NCI-H526 treated with DMSO at 0.1 percent for 48 hours (cell line): ENCODE measurements around the gene TNIP1.

Source experiments
- DNase-seq: peaks from one replicate; lab custom pipeline; 2025; lab: John Stamatoyannopoulos, UW

TNIP1 gene

DNA sequence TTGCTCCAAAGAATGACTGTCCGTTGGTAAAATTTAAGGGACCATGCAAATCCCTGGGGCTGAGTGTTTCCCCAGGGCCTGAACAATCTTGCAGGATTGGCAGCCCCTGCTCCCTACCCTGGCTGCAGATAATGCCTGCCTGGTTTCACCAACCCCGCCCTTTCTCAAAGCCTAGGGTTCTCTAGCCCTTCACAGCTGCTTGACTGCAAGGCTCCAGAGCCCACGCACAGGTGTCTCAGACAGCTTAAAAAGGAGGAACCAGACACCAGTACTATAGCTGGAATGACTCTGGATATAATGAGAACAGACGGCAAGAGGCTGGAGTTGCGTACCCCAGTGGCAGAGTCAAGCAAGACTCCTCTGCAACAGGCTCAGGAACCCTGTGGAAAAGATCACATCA lies 25.2 kb upstream of the TNIP1 start:
- DNase-seq = no peak

DNA sequence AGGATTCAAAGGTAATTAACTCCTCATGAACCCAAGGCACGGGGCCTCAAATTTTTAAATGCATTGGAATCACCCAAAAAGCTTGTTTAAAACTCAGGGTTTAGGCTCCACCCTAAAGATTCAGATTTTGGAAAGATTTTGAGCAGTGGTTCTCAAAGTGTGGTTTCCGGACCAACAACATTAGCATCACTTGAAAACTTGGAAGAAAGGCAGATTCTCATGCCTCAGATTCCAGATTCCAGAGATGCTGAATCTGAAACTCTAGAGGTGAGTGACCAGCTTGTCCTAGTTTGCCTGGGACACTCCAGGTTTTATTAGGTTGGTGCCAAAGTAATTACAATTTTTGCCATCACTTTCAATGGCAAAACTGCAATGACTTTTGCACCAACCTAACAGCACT lies 24.7 kb upstream of the TNIP1 start:
- no peak for DNase-seq

DNA sequence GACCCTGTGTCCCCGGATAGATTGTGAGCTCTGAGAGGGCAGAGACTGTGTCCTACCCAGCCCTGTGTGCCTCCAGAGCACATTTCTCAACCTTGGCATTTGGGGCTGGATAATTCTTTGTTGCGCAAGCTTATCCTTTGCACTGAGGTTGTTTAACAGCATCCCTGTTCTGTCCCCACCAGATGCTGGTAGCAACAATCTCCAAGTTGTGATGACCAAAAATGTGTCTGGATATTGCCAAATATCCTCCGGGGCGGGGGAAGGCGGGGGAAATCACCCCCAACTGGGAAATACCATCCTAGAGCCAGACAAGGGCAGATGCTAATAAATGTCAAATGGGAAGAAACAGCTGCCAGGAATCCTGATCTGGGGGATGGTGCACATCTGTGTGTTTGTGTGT lies 24.0 kb upstream of the TNIP1 start:
- DNase-seq = no peak

DNA sequence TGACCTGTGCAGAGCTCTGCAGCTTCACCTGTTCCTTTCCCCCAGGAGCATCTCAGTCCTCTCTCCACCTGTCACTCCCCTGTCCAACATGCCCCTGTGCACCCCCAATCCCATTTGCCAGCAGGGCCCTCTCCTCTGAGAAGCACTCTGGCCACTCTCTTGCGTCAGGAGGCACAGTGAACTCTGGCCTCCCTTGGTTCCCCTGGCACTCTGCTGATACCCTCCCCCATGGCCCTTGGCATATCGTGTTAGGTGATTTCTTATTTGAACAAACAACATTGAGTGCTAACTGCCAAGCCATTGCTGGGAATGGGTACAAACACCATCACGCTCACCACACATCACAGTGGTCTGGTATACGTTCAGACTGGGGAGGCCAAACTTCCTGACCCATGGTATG lies 20.9 kb upstream of the TNIP1 start:
- DNase-seq = no peak

DNA sequence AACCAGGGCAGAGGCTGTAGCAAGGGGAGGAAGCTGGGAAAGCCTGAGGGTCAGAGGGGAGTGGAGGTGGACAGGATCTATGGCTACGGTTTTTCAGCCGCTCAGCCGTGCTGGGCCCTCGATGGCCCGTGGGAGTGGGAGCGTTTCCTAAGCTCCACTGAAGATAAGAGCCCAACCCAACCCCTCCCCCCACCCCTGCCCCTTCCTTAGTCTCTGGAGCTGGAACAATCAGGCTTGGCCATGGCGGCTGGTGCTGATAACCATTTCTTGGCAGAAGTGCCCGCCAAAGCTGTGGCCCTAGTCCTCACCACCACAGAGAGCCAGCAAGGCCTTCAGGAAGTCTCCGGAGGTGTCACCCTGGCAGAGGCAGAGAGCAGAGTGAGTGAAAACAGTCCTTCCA lies 20.3 kb upstream of the TNIP1 start:
- no peak for DNase-seq

DNA sequence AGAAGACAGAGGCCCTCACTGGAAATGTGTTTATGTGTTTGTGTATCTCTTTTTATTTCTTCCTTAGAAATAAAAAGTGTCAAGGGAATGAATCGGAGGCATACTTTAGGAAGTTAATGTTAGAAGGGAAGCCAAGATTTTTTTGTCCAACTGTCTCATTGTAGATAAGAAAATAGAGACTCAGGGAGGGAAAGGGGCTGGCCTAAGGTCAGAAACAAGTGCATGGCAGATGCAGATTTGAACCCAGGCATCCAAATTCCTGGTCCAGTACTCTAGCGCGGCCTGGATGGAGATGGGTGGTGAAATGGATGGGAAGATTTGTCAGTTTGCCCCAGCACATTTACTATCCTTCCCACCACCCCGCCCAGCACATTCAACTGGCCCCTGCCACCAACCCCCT lies 19.8 kb upstream of the TNIP1 start:
- DNase-seq = no peak

DNA sequence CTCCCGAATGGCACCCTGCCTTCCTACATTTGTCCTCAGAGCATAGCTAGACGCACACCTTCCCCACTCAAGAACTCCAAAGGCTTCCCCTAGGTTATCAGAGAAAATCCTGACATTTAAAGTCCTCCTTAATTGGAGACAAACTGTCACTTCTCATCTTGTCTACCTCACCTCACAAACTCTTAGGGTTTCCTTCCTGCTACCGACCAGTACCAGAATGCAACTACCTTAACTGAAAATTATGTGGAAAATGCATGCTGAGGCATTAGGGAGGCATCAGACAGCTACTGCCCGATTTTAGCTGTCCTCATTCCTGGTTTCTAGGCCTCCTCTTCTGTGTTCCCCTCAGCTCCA lies 17.9 kb upstream of the TNIP1 start:
- no peak for DNase-seq

DNA sequence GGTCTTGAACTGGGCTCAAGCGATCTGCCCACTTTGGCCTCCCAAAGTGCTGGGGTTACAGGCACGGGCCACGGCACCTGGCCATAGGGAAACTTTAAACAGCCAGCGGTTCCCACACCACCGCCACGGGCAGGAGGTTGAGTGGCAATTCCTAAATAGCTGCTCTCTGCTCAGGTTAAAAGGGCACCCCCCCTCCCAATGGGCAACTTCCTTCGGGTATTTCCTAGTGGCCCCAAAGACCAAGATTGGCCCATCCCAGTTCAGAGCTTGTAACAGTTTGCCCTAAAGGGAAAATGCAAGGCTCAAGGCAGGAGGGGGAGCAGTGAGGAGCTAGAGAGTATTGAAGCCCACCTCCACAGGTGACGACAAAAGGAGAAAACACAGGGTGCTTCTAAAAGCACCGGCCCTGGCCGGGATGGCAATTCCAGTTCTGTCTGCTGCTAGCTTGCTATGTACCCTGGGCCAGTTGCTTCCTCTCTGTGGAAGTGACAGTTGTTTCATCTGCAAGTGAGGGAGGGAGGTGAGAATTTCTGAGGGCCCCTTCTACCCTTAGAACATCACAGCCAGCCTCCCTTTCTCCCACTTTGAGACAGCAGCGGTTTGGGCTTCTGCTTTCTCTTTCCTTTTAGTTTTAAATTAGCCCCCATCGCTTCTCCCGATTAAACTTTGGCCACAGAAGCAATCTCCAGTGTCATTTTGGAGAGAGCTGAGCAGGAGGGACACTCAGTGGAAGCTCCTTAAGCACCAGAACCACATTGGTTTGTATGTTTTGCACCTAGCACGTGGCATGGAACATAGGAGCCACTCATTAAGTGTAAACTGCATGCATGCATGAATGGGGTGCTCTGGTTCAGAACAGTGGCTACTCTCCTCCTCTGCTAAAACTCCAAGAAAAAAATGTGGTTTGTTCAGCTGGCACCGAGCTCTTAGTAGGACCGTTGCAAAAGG lies 17.3 kb upstream of the TNIP1 start:
- DNase-seq = no peak

DNA sequence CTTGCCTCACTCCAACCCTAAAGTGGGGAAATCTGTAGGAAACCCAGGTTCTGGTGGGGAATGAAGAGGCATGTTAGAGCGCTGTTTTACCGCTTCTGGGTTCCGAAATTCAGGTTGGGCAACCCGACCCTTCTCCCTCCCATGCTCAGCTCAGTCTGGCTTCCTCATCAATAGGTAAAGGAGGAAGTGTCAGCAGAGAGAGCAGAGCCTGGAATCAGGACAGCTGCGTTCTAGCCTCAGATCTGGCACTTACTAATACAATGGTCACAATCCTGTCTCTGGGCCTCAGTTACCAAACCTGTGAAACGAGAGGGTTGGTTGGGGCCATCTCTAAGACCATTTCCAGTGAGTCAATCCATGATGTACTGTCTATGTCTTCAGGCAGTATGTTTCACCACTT lies 16.2 kb upstream of the TNIP1 start:
- DNase-seq = no peak

DNA sequence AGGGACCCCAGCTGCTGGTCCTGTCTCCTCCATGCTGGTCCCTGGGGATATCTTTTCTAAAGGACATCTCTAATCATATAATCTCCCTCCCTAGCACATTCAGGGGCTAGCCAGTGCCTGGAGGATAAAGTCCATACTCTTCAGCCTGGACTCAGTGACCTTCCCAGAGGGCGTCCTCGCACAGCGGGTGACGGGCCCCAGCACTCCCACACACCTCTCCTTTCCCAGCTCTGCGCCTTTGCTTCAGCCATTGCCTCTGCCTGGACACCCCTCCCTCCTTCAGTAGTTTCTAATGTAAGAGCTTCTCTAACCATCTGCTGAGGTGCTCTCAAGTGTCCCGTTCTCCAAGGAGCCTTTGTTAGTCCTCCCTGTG lies 15.2 kb upstream of the TNIP1 start:
- DNase-seq = no peak

DNA sequence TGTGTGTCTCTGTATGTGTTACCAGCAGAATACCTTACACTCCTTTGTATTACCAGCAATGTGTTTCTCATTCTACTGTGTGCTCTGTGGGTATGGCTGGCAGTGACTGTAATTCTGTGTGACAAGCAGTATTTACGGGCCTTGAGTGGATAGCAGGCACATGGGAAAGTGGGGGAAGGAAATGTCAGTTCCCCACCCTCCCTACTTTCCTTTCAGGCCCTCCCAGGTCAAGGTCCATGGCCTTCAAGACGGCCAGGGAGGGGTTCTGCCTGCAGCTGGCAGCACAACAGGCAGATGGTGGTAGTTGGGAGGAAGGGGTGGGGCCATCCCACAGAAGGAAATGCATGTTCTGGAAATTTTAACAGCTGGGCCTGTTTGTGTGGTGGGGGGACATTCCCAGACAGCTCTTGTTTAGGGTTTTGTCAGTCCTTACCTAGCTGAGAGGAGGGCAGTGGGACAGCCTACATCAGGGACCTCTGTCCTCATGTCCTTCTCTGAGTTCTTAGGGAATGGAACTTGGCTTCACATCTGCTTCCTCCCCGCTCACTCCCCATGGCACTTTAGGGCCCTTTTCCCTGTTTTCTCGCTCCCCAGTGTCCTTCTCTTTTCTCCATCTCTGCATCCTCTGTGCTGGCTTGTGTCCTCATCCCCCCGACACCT lies 14.6 kb upstream of the TNIP1 start:
- no peak for DNase-seq

DNA sequence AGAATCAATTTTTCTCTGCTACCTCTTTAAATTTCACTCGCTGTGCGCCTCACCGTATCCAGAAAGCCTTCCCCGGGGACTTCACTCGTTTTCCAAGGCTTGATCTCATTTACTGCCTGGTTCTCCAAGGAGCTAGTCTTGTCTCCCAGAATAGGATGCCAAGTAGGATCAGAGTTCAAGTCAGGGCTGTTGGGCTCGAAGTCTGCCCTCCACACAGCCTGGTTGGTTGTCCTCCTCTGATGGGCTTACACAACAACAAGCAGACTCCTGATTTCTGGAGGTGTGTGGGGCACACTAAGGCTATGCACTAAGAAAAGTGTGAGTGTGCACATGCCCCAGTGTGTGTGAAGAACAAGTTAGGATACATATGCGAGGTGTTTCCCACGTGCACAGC lies 14.0 kb upstream of the TNIP1 start:
- no peak for DNase-seq

DNA sequence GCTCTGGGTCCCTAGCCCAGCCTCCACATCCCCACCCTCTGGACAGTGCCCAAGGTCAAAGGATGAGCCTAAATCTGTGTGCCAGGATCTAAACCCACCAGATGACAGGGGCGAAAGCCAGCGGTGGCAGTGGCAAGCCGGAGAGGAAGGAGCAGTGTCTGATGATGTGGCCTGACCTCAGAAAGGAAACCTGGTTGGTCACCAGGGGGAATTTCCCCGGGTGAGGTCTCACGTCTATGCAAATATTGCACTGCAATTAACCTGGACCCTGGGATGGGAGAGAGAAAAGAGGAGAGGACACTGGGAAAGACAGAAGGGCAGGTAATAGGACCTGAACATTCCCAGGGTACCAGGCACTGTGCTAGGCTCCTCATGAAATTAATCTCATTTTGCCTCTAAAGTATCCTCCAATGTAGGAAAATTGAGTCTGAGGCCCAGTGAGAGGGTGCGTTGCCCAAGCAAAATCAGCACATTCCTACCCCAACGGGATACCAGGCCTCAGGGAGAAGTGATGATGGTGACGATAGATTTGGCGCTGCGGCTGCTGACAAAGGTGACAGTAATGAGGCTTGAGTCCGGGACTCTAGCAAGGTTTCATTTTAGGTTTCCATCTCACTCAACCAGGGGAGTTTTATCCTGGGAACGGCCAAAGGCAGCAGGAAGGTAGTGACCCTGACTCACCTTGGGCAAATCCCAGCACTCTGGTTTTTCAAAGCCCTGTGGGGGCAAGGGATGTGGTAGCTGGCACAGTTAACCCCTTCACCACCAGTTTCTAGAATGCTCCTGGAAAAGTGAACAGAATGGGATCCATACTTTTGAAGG lies 13.4 kb upstream of the TNIP1 start:
- no peak for DNase-seq

DNA sequence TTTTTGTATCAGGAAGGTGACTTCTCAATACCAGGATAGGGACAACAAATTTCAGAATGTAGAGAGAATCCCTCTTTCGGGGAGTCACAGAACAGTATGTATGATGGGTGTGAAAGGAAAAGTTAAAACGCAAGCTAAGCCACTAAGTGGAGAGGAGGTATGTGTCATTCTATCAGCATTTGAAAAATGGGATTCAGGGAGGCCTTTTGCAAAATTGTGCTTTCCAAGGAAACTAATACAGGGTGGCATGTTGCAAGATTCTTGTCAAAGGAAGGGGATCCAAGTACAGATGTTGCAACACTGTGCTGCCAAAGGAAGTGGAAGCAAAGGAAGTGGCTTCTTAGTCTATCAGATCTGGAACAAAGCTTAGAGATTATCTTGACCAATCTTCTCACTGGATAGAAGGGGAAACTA lies 12.6 kb upstream of the TNIP1 start:
- no peak for DNase-seq

DNA sequence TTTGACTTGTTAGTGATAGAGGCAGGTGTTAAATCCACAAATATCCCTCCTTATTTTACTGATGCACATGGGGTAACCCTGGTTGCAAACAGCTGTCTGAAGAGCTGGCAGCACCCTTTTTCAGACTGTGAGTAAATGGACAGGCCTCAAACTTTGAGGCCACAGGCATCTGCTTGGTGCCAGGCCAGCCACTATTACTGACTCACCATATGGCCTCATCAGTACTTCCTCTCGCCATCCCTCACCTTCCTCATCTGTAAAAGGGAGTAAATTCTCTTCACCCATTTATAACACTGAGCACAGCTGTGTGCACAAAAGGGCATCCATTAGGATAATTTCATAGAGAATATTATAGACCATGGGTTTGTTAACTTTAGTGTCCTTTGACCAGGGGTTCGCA lies 11.9 kb upstream of the TNIP1 start:
- DNase-seq = no peak

DNA sequence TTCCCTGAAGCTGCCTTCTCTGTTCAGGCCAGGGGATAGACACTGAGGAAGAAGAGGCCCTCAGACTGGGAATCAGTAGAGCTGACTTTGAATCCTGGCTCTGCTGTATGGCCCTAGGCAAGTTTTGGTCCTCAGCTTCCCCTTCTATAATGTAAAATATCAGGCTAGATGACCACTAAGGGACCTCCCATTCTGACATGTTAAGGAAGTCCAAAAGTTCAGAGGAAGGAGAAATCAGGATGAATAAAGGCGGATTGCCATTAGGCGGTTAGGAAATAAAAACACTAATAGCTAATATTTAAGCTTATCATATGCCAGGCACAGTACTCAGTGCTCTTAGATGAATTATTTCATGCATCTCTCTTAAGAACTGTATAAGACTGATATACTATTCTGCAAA lies 8.9 kb upstream of the TNIP1 start:
- no peak for DNase-seq

DNA sequence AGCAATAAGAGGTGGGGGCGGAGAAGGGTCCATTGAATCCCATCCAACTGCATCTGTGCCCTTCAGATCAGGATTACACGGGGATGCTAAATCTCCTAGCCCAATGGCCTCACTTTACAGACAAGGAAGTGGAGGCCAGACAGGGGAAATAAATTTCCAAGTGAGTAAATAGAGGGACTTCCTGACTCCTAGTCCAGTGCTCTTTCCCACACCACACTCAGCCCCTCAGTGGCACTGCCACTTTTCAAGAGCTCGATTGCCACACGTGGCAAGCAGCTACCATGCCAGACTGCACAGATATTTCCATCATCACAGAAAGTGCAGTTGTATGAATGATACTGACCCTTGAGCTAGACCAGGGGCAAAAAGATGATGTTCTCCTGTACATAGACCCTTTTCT lies 8.2 kb upstream of the TNIP1 start:
- DNase-seq = no peak

DNA sequence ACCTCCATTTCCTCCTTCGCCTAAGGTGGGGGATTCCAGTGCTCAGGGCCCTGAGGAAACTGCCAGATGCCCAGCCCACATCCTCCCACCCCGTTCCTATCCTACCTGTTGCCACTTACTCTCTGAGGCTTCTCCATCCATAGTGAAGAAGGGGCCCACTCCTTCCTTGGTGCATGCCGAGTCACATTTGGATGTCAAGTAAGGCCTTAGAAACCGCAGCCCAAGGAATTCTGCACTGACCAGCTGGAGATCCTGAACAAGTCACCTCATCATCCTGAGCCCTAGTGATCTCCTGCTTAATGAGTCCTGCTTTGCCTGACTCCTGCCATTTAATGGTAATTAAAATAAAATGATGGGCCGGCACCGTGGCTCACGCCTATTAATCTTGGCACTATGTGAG lies 6.7 kb upstream of the TNIP1 start:
- no peak for DNase-seq

DNA sequence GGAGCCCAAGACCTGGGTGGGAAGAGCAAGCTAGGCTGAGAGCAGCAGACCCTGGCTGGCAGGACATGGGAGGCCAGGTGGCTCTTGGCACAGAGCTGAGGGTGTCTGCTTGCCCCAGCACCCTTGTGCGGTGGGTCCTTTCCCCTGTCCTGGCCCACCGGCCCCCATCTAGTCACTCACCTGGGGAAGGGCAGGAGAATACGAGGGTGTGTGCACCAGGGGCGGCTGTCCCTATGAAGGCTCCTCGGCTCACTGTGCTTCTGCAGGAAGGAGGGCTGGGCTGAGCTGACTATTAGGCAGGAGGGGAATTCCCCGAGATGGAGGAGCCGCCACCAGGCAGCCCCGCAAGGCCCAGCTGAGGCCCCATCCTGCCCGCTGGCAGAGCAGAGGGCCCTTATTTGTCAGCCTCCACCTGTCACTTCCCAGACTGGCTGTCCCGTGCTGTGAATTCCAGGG lies 6.1 kb upstream of the TNIP1 start:
- no peak for DNase-seq

DNA sequence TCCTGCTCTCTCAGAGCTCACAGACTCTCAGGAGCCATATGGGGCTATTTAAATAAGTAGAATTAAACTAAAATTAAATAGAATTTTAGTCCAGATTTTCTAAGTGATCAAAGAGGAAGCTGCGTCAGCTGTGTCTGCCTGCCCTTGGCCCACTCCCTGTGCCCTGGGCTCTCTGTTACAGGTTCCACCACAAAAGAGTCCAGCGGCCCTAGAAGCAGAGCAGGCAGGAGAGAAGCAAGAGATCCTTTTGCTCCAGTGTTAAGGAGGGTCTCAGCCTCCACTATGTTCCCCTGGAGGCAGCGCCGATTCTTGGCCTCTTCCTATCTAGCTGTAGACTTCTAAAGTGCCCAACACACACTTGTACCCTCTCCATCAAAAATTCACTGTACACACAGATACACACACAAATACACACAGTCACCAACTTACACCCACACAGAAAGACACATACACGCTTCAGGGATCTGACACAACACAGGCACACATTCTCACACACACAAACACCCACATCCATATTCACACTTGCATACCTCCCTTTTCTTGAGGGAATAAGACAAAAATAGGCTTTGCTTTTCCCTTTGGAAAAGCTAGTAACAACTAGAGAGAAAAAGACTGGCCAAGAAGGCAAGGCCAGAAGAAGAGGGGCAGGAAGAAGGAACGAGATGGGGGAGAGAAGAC lies 5.5 kb upstream of the TNIP1 start:
- DNase-seq = no peak

DNA sequence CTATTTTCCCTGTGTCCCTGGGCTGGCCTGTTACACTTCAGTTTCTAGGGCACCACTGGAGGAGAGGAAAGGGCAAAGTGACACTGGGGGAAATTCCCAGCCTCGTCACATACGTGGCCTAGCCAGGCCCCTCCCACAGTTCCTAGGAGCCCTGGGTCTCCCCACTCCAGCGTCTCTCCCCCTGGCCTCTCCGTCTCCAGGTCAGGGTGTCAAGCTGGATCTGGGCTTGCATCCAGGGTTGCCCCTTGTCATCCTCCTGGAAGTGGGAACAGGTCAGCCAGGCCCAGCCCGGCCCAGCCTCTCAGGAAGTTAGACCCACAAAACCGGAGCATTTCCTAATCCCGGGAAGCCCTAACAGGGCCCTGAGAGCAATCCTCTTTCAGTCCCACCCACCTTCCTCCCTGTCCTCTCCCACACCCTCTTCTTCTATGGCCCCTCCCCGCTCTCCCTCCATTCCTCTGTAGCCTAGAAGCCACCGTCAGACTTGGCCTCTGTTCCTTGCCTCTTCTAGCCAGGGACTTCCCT lies 4.7 kb upstream of the TNIP1 start:
- no peak for DNase-seq

DNA sequence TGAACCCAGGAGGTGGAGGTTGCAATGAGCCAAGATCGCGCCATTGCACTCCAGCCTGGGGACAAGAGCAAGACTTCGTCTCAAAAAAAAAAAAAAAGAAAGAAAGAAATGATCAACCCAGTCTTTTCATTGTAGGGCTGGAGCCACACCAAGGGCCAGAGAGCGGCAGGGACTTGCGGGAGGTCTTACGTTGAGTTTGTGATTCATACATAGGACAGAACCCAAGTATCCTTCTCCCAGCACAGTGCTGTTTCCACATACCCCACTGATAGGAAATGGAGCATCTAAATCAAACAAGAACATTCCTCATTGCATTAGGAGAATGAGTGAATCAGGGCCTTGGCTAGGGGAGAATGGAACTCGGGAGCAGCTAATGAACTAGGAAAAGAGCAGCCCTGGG lies 3.5 kb upstream of the TNIP1 start:
- DNase-seq = no peak
